ENCODE measurements around the gene CPED1.
"Not testable (repeated sequence)": the region's sequence is repeated elsewhere in the genome, so short reads cannot be mapped to it uniquely, and the experiment has no call there.

The CPED1 gene

GRCh38 chr7:121049897-121050296, 61.4 kb downstream of the CPED1 start:
- no peak overlapping the region for H3K27ac ChIP-seq
- TF ChIP-seq ZFX (IDR thresholded peaks at IDR 0.05) (no peak), CTCF (conservative IDR thresholded peaks at IDR 0.05) (no peak)

- no peak for TF ChIP-seq ZFX (IDR thresholded peaks at IDR 0.05)
- no peak for TF ChIP-seq CTCF (conservative IDR thresholded peaks at IDR 0.05)
- H3K27ac ChIP-seq, result no peak overlapping the region
Observed at GRCh38 chr7:121053219-121053618, 64.7 kb downstream of the CPED1 start.

GRCh38 chr7:121054925-121055324, 66.4 kb downstream of the CPED1 start:
- H3K27ac ChIP-seq, result no peak overlapping the region
- TF ChIP-seq CTCF (conservative IDR thresholded peaks at IDR 0.05) (no peak), ZFX (IDR thresholded peaks at IDR 0.05) (no peak)

- TF ChIP-seq ZFX (IDR thresholded peaks at IDR 0.05) (no peak), CTCF (conservative IDR thresholded peaks at IDR 0.05) (no peak)
- no peak overlapping the region for H3K27ac ChIP-seq
Observed at GRCh38 chr7:121057878-121058277, 69.4 kb downstream of the CPED1 start.

GRCh38 chr7:121058975-121059374, 70.5 kb downstream of the CPED1 start:
- no peak overlapping the region for H3K27ac ChIP-seq
- TF ChIP-seq CTCF (conservative IDR thresholded peaks at IDR 0.05) (no peak), ZFX (IDR thresholded peaks at IDR 0.05) (no peak)

- H3K27ac ChIP-seq, result not testable (repeated sequence)
Observed at GRCh38 chr7:121059979-121060509, 71.5 kb downstream of the CPED1 start.

GRCh38 chr7:121061677-121062582, 73.4 kb downstream of the CPED1 start:
- no peak overlapping the region for H3K27ac ChIP-seq
- TF ChIP-seq CTCF (conservative IDR thresholded peaks at IDR 0.05) (no peak), ZFX (IDR thresholded peaks at IDR 0.05) (no peak)

Data from C4-2B (cell line).